ENCODE measurements around the gene CACNA1S. TPM values are rescaled to one million over a fixed set of nuclear protein-coding genes. Genes with fewer than 3 reads are reported as not detected.

Gene CACNA1S
- polyA plus RNA-seq, 1 experiment: not detected

DNA sequence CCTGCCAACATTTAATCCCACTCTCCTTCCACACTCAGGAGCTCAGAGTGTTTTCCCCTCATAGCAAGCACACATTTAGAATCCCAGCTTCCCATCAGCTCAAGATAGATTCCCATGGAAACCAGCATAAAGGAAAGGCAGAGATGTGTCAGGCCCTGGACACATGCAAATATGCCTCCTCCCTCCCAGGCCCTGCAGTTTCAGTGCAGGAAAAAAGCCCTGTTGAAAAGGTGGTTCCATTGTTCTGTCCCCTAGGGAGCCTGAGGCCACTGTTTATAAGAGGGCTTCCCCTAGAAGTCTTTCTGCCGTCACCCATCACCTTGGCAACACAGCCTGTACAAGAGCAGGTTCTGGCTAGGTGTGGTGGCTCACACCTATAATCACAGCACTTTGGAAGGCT is 3.6 kb downstream of the CACNA1S start:
- POLR2A ChIA-PET: no interaction called here
- DNase-seq (ENCODE audit: low read depth): no peak
- TF ChIP-seq, protein P1, sequence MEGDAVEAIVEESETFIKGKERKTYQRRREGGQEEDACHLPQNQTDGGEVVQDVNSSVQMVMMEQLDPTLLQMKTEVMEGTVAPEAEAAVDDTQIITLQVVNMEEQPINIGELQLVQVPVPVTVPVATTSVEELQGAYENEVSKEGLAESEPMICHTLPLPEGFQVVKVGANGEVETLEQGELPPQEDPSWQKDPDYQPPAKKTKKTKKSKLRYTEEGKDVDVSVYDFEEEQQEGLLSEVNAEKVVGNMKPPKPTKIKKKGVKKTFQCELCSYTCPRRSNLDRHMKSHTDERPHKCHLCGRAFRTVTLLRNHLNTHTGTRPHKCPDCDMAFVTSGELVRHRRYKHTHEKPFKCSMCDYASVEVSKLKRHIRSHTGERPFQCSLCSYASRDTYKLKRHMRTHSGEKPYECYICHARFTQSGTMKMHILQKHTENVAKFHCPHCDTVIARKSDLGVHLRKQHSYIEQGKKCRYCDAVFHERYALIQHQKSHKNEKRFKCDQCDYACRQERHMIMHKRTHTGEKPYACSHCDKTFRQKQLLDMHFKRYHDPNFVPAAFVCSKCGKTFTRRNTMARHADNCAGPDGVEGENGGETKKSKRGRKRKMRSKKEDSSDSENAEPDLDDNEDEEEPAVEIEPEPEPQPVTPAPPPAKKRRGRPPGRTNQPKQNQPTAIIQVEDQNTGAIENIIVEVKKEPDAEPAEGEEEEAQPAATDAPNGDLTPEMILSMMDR (IDR thresholded peaks at IDR 0.05; ENCODE audit: insufficient read depth, low read depth, low read length): no peak
- H3K4me3 ChIP-seq (ENCODE audit: low read depth, low read length): no peak overlapping the region
- CTCF ChIA-PET: interaction anchor here (1.7 to 1.9 kb wide), 2 partner anchors 11 to 22 kb away, joined by 8 read pairs; no protein-coding TSS in a partner anchor
- peaks cover 4% of the 10 kb centered on the region; the same call in 1 of the 2 replicates for H3K27me3 ChIP-seq (ENCODE audit: control insufficient read depth, insufficient read depth, low read length)
- H3K36me3 ChIP-seq (ENCODE audit: control insufficient read depth, insufficient read depth, low read length): no peaks in the 10 kb centered on the region

DNA sequence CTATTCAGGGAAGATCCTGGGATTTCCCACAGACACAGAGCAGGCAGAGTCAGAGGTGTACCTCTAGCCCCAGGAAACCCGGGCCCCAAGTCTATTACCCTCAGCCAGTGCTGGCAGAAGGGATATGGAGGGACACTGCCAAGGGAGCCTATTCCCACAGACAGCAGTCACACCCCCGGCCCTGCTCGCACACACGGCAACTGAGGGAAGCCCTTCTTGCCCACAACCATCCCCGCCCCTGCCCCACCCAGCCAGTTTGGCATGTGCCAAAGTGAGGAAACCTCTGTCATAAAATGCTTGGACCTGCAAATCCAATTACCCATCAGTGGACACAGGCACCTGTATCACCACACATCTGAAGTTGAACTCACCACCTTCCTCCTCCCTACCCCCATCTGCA is 6.5 kb downstream of the CACNA1S start:
- CTCF ChIA-PET: no interaction called here
- H3K36me3 ChIP-seq (ENCODE audit: control insufficient read depth, insufficient read depth, low read length): no peaks in the 10 kb centered on the region
- peaks cover 3% of the 10 kb centered on the region; the same call in 1 of the 2 replicates for H3K27me3 ChIP-seq (ENCODE audit: control insufficient read depth, insufficient read depth, low read length)
- no peak for DNase-seq (ENCODE audit: low read depth)
- POLR2A ChIA-PET: no interaction called here
- H3K4me3 ChIP-seq (ENCODE audit: low read depth, low read length): no peak overlapping the region
- TF ChIP-seq, protein P1 (IDR thresholded peaks at IDR 0.05; ENCODE audit: insufficient read depth, low read depth, low read length): no peak

GRCh38 chr1:201104141-201104540 is 8.1 kb downstream of the CACNA1S start:
- CTCF ChIA-PET: no interaction called here

DNA sequence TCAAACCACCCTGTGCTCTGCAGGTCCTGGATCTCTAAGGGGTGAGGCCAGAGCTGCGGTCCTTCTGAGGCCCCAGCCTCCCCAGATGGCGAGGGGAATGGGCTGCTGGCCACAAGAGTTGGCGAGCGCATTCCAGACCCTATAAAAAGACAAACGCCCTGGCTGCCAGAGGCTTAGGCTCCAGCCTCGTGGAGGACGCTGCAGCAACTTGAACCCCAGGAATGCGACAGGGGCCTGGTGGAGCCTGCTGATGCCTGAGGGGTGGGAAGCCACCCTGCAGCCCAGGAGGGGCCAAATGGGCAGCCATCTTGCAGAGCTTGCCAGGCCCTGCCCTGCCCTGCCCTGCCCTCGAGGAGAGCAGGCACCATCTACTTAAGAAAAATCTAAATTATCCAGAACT is 8.6 kb downstream of the CACNA1S start:
- Histone ChIP-seq H3K4me3 (ENCODE audit: low read depth, low read length) (no peak overlapping the region), H3K36me3 (ENCODE audit: control insufficient read depth, insufficient read depth, low read length) (no peaks in the 10 kb centered on the region), H3K27me3 (ENCODE audit: control insufficient read depth, insufficient read depth, low read length) (peaks cover 11% of the 10 kb centered on the region)
- POLR2A ChIA-PET: no interaction called here
- no peak for DNase-seq (ENCODE audit: low read depth)
- TF ChIP-seq, protein P1 (IDR thresholded peaks at IDR 0.05; ENCODE audit: insufficient read depth, low read depth, low read length): no peak
- CTCF ChIA-PET: no interaction called here

More at GRCh38 chr1:201104141-201104540, 8.1 kb downstream of the CACNA1S start:
- TF ChIP-seq, protein P1 (IDR thresholded peaks at IDR 0.05; ENCODE audit: insufficient read depth, low read depth, low read length): no peak
- Histone ChIP-seq H3K27me3 (ENCODE audit: control insufficient read depth, insufficient read depth, low read length) (peaks cover 11% of the 10 kb centered on the region), H3K36me3 (ENCODE audit: control insufficient read depth, insufficient read depth, low read length) (no peaks in the 10 kb centered on the region), H3K4me3 (ENCODE audit: low read depth, low read length) (no peak overlapping the region)
- POLR2A ChIA-PET: no interaction called here
- no peak for DNase-seq (ENCODE audit: low read depth)

- ChIA-PET CTCF (interaction anchor here (0.6 to 5.7 kb wide), 4 partner anchors 14 to 1517 kb away, joined by 3 to 34 read pairs (median 4); no protein-coding TSS in a partner anchor), POLR2A (no interaction called here)
- peaks cover 18% of the 10 kb centered on the region for H3K27me3 ChIP-seq (ENCODE audit: control insufficient read depth, insufficient read depth, low read length)
- H3K36me3 ChIP-seq (ENCODE audit: control insufficient read depth, insufficient read depth, low read length): no peaks in the 10 kb centered on the region
- no peak overlapping the region for H3K4me3 ChIP-seq (ENCODE audit: low read depth, low read length)
- no peak for DNase-seq (ENCODE audit: low read depth)
- TF ChIP-seq, protein P1 (IDR thresholded peaks at IDR 0.05; ENCODE audit: insufficient read depth, low read depth, low read length): no peak
Measured at GRCh38 chr1:201100169-201100930, 11.9 kb downstream of the CACNA1S start.

Measured in BJ (cell line).